OCI-LY7 (cell line): ENCODE measurements around the gene NINL. TPM values are rescaled to one million over a fixed set of nuclear protein-coding genes. Genes with fewer than 3 reads are reported as not detected.
"Not testable (repeated sequence)": the region's sequence is repeated elsewhere in the genome, so short reads cannot be mapped to it uniquely, and the experiment has no call there.

Experiments used
- BruUV-seq: library from RNA; stranded (reverse); fragments of 400-500 nt; replicated peaks from 2 replicates; lab custom pipeline; 2021; lab: Mats Ljungman, UMichigan
- CTCF ChIA-PET: fragments of 300-600 bp; sonication (Branson Sonifier 250); formaldehyde crosslinking; loops from one replicate; lab custom pipeline; 2022; ENCODE audit warnings: antibody characterized with exemption; ENCODE audit not compliant: unreplicated experiment; lab: Charles Lee
- POLR2A ChIA-PET: fragments of 300-600 bp; sonication (Branson Sonifier 250); formaldehyde crosslinking; loops from one replicate; lab custom pipeline; 2022; ENCODE audit warnings: antibody characterized with exemption; lab: Charles Lee
- DNase-seq: peaks from one replicate; pipeline ENCODE4 v3.0.0-alpha.2; 2015; ENCODE audit warnings: low spot score
- H2AFZ ChIP-seq: fragments of 200-600 bp; sonication (generic), shearing (Covaris generic); 2 replicates; pipeline ENCODE4 v1.6.1; 2014; ENCODE audit warnings: mild to moderate bottlenecking, antibody characterized with exemption, low read length, moderate library complexity
- H3K27ac ChIP-seq: fragments of 200-600 bp; sonication (generic); 2 replicates; pipeline ENCODE4 v1.5.1; 2014; ENCODE audit warnings: mixed run types, low read depth, mild to moderate bottlenecking, moderate library complexity, low read length, inconsistent platforms; ENCODE audit not compliant: poor library complexity, severe bottlenecking
- H3K36me3 ChIP-seq: fragments of 200-600 bp; sonication (generic); 2 replicates; pipeline ENCODE4 v1.6.1; 2014; ENCODE audit warnings: mild to moderate bottlenecking, antibody characterized with exemption, low read length, moderate library complexity, mixed read lengths; ENCODE audit not compliant: insufficient read depth
- H3K4me1 ChIP-seq: fragments of 200-600 bp; sonication (generic); 2 replicates; pipeline ENCODE4 v1.5.1; 2014; ENCODE audit warnings: mild to moderate bottlenecking, low read length; ENCODE audit not compliant: insufficient read depth, poor library complexity, severe bottlenecking
- H3K4me2 ChIP-seq: fragments of 200-600 bp; sonication (generic); 2 replicates; pipeline ENCODE4 v1.6.1; 2014; ENCODE audit warnings: mild to moderate bottlenecking, low read length
- H3K4me3 ChIP-seq: fragments of 200-600 bp; sonication (generic); 2 replicates; pipeline ENCODE4 v1.5.1; 2014; ENCODE audit warnings: mild to moderate bottlenecking, low read depth, low read length; ENCODE audit not compliant: poor library complexity, severe bottlenecking
- H3K79me2 ChIP-seq: fragments of 200-600 bp; sonication (generic); 2 replicates; pipeline ENCODE4 v1.6.1; 2016; ENCODE audit warnings: low read depth, mild to moderate bottlenecking, low read length, moderate library complexity, mixed read lengths; ENCODE audit not compliant: insufficient read depth
- H3K9me2 ChIP-seq: fragments of 200-600 bp; sonication (generic); 2 replicates; pipeline ENCODE4 v1.6.1; 2016; ENCODE audit warnings: mild to moderate bottlenecking, low read length, mixed read lengths; ENCODE audit not compliant: insufficient read depth
- H3K9me3 ChIP-seq: fragments of 200-600 bp; sonication (generic); 2 replicates; pipeline ENCODE4 v1.6.1; 2014; ENCODE audit warnings: mild to moderate bottlenecking, mixed run types, low read length, mixed read lengths
- H4K20me1 ChIP-seq: fragments of 200-600 bp; sonication (generic); 2 replicates; pipeline ENCODE4 v1.6.1; 2014; ENCODE audit warnings: mild to moderate bottlenecking, antibody characterized with exemption, low read length, moderate library complexity, mixed read lengths; ENCODE audit not compliant: insufficient read depth
- EZH2phosphoT487 ChIP-seq: fragments of 200-600 bp; sonication (generic); IDR thresholded peaks from 2 replicates; pipeline ENCODE4 v1.6.1; 2018; ENCODE audit warnings: low read depth, borderline replicate concordance, mild to moderate bottlenecking, mixed run types, antibody characterized with exemption, low read length, moderate library complexity, mixed read lengths
- intact Hi-C: fragments of 100-400 bp; cut with micrococcal nuclease; formaldehyde crosslinking; loops from one replicate; pipeline ENCODE4 v1.10.0; 2022; ENCODE audit not compliant: unreplicated experiment
- total RNA-seq, 2 experiments: library from RNA; depleted of rRNA in 1 of 2; stranded (reverse); fragments of >200 nt in 1 of 2; shearing (Covaris generic) in 1 of 2; gene quantifications; 2 replicates each; pipeline ENCODE4 v1.2.3, GENCODE V29; 2014 to 2022
- TF ChIP-seq, protein P1 (sequence below): fragments of 200-600 bp; sonication (generic); conservative IDR thresholded peaks from 2 replicates; pipeline ENCODE4 v1.5.1; 2014; ENCODE audit warnings: mild to moderate bottlenecking, antibody characterized with exemption, low read length, moderate library complexity, mixed read lengths

NINL gene
- total RNA-seq, 2 experiments from 2014 or later, result 0.06 to 0.55 TPM

DNA sequence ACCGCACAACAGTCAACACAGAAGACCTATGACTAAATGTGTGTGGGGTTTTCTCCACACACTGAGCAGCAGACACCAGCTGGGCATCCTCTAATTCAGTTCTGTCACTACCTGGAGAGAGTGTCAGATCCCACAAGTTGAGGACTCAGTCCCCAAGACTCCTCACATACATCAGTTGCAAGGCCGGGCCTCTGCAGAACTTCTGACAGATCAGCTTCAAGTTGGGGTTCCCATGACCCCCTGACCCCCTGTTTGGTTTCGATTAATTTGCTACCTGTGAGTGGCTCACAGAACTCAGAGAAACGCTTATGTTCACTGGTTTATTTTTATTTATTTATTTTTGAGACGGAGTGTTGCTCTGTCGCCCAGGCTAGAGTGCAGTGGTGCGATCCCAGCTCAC lies 3.2 kb upstream of the NINL start:
- Histone ChIP-seq H3K9me2 (no peaks in the 10 kb centered on the region), H2AFZ (no peak overlapping the region), H4K20me1 (no peaks in the 10 kb centered on the region), H3K4me1 (no peaks in the 10 kb centered on the region), H3K79me2 (no peaks in the 10 kb centered on the region), H3K4me3 (no peak overlapping the region), H3K4me2 (no peak overlapping the region), H3K27ac (no peak overlapping the region), H3K36me3 (no peaks in the 10 kb centered on the region), H3K9me3 (no peaks in the 10 kb centered on the region)
- intact Hi-C loops, result no loop called here
- ChIA-PET POLR2A (no interaction called here), CTCF (no interaction called here)
- TF ChIP-seq EZH2phosphoT487, result no peak
- TF ChIP-seq, protein P1, sequence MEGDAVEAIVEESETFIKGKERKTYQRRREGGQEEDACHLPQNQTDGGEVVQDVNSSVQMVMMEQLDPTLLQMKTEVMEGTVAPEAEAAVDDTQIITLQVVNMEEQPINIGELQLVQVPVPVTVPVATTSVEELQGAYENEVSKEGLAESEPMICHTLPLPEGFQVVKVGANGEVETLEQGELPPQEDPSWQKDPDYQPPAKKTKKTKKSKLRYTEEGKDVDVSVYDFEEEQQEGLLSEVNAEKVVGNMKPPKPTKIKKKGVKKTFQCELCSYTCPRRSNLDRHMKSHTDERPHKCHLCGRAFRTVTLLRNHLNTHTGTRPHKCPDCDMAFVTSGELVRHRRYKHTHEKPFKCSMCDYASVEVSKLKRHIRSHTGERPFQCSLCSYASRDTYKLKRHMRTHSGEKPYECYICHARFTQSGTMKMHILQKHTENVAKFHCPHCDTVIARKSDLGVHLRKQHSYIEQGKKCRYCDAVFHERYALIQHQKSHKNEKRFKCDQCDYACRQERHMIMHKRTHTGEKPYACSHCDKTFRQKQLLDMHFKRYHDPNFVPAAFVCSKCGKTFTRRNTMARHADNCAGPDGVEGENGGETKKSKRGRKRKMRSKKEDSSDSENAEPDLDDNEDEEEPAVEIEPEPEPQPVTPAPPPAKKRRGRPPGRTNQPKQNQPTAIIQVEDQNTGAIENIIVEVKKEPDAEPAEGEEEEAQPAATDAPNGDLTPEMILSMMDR, result no peak
- DNase-seq, result no peak
- BruUV-seq, result no TSS peak

- no peak overlapping the region for H2AFZ ChIP-seq
- H3K36me3 ChIP-seq, result no peaks in the 10 kb centered on the region
- CTCF ChIA-PET, result no interaction called here
- H3K9me3 ChIP-seq, result no peaks in the 10 kb centered on the region
- no peaks in the 10 kb centered on the region for H3K4me1 ChIP-seq
- no peaks in the 10 kb centered on the region for H3K79me2 ChIP-seq
- POLR2A ChIA-PET, result no interaction called here
- no peak for DNase-seq
- intact Hi-C loops, result no loop called here
- no peak overlapping the region for H3K4me3 ChIP-seq
- H3K9me2 ChIP-seq, result no peaks in the 10 kb centered on the region
- no peak overlapping the region for H3K4me2 ChIP-seq
- BruUV-seq, result no TSS peak
- no peaks in the 10 kb centered on the region for H4K20me1 ChIP-seq
- TF ChIP-seq, protein P1, result no peak
- TF ChIP-seq EZH2phosphoT487, result no peak
- H3K27ac ChIP-seq, result no peak overlapping the region
These were observed 2.2 kb upstream of the NINL start for GRCh38 chr20:25587536-25587935.

DNA sequence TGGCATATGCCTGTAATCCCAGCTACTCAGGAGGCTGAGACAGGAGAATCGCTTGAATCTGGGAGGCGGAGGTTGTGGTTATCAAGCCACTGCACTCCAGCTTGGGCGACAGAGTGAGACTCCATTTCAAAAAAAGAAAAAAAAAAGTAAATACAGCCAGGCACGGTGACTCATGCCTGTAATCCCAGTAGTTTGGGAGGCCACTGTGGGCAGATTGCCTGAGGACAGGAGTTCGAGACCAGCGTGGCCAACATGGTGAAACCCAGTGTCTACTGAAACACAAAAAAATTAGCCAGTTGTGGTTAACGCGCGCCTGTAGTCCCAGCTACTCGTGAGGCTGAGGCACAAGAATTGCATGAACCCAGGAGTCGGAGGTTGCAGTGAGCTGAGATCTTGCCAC lies 1.5 kb upstream of the NINL start:
- Histone ChIP-seq H3K4me1 (no peaks in the 10 kb centered on the region), H4K20me1 (no peaks in the 10 kb centered on the region), H3K4me3 (no peak overlapping the region), H3K79me2 (no peaks in the 10 kb centered on the region), H3K4me2 (no peak overlapping the region), H3K27ac (no peak overlapping the region), H3K9me2 (no peaks in the 10 kb centered on the region), H3K36me3 (no peaks in the 10 kb centered on the region), H2AFZ (no peak overlapping the region), H3K9me3 (no peaks in the 10 kb centered on the region)
- POLR2A ChIA-PET, result no interaction called here
- intact Hi-C loops, result no loop called here
- TF ChIP-seq, protein P1, result no peak
- no peak for TF ChIP-seq EZH2phosphoT487
- no peak for DNase-seq
- CTCF ChIA-PET, result no interaction called here
- BruUV-seq, result no TSS peak

DNA sequence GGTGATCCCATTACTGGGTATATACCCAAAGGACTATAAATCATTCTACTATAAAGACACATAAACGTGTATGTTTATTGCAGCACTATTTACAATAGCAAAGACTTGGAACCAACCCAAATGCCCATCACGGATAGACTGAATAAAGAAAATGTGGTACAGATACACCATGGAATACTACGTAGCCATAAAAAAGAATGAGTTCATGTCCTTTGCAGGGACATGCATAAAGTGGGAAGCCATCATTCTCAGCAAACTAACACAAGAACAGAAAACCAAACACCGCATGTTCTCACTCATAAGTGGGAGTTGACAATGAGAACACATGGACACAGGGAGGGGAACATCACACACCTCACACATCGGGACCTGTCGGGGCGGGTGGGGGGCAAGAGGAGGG lies 1.7 kb downstream of the NINL start:
- BruUV-seq, DNase-seq, POLR2A ChIA-PET, H3K9me3 ChIP-seq, H3K4me2 ChIP-seq, H3K36me3 ChIP-seq, intact Hi-C loops, H3K4me3 ChIP-seq, H3K9me2 ChIP-seq, H3K4me1 ChIP-seq, H3K79me2 ChIP-seq, CTCF ChIA-PET, H4K20me1 ChIP-seq, H3K27ac ChIP-seq, H2AFZ ChIP-seq: not testable (repeated sequence)
